Breast epithelium (tissue), 3 donors: Measurements from ENCODE around the gene OSBPL3.

Experiments used
- CTCF ChIP-seq, 3 donors: fragments of 450-650 bp; IDR thresholded peaks; one replicate each; pipeline ENCODE4 v1.5.1; 2016 to 2017; ENCODE audit warnings: antibody characterized with exemption in 3 of 3, mild to moderate bottlenecking in 3 of 3, moderate library complexity in 3 of 3
- POLR2A ChIP-seq: fragments of 450-650 bp; IDR thresholded peaks from one replicate; pipeline ENCODE4 v1.6.1; 2016; ENCODE audit warnings: antibody characterized with exemption, mild to moderate bottlenecking, moderate library complexity

DNA sequence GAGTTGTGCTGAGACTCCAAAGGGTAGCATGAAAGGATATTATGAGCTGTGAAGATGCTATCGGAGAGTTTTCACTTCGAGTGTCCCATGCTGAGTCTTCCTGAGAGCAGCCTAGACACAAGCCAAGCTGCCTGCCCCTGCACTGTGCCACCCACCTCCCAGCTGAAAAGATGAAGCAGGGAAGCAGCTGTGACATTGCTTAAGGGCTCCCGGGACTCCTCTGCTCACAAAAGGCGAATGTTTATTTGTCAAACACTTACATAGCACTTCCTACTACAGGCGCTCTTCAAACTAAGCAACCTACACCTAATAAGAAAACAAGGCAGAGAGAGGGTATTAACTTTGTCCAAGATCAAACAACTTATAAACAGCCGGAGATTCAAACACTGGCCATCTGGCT, 95.6 kb downstream of the OSBPL3 start:
- no peak for TF ChIP-seq CTCF (IDR thresholded peaks at IDR 0.05)
- TF ChIP-seq POLR2A: no peak
